B cell (primary cell): ENCODE measurements around the gene LRRC14B.
"Not testable (repeated sequence)": the region's sequence is repeated elsewhere in the genome, so short reads cannot be mapped to it uniquely, and the experiment has no call there.

Experiments used
- EZH2 ChIP-seq: IDR thresholded peaks from 2 replicates; pipeline ENCODE4 v1.6.1; 2012; ENCODE audit warnings: borderline replicate concordance, low read depth, mild to moderate bottlenecking, moderate library complexity, low read length; ENCODE audit not compliant: insufficient read depth, poor library complexity, severe bottlenecking
- TF ChIP-seq, protein P1 (sequence below): fragments of 200-600 bp; IDR thresholded peaks from one replicate; pipeline ENCODE4 v1.8.0; 2022; ENCODE audit warnings: antibody characterized with exemption, mild to moderate bottlenecking

DNA sequence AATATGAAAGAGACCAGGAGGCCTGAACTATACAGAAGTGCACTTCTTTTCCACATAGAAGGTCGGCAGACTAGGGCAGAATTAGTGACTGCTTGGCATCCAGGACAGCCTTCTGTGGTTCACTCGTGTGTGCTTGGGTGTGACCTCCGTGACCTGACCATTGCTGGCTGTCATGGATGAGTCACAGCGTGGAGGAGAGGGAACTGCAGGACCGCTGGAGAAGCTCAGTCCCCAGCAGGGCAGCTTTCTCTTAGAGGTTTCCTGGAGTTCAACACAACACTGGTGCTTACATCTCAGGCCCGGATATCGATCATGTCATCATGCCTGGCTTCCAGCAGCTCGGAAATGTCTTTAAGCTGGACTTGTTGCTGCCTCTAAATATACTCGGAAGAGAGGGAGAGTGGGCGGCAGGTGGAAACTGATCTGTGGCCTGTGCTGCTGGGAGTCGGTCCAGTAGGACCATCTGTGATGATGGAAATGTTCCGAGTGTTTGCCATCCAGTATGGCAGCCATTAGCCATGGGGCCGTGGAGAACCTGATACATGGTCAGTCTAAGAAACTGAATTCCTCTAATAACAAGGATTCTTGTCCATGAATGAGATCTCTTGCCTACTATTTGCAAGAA lies 49.9 kb downstream of the LRRC14B start:
- TF ChIP-seq, protein P1, sequence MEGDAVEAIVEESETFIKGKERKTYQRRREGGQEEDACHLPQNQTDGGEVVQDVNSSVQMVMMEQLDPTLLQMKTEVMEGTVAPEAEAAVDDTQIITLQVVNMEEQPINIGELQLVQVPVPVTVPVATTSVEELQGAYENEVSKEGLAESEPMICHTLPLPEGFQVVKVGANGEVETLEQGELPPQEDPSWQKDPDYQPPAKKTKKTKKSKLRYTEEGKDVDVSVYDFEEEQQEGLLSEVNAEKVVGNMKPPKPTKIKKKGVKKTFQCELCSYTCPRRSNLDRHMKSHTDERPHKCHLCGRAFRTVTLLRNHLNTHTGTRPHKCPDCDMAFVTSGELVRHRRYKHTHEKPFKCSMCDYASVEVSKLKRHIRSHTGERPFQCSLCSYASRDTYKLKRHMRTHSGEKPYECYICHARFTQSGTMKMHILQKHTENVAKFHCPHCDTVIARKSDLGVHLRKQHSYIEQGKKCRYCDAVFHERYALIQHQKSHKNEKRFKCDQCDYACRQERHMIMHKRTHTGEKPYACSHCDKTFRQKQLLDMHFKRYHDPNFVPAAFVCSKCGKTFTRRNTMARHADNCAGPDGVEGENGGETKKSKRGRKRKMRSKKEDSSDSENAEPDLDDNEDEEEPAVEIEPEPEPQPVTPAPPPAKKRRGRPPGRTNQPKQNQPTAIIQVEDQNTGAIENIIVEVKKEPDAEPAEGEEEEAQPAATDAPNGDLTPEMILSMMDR, result not testable (repeated sequence)
- not testable (repeated sequence) for TF ChIP-seq EZH2
